Suppressor macrophage (primary cell): Measurements from ENCODE around the gene ATP12A.

Source experiments
- DNase-seq, 4 experiments: peaks; one replicate each; pipeline ENCODE4 v3.0.0-alpha.2; 2020 to 2022

ATP12A gene

GRCh38 chr13:24663586-24663985 lies 16.6 kb upstream of the ATP12A start:
- no peak for DNase-seq

- DNase-seq: no peak
These were observed 15.3 kb upstream of the ATP12A start for GRCh38 chr13:24664726-24665409.

GRCh38 chr13:24668511-24668910 lies 11.7 kb upstream of the ATP12A start:
- no peak for DNase-seq

- no peak for DNase-seq
These were observed 11.1 kb upstream of the ATP12A start for GRCh38 chr13:24668955-24669582.

GRCh38 chr13:24670174-24670573 lies 10.0 kb upstream of the ATP12A start:
- no peak for DNase-seq

GRCh38 chr13:24670961-24671381 lies 9.2 kb upstream of the ATP12A start:
- DNase-seq: peak; percentile 14 to 38 (median 32)

GRCh38 chr13:24671386-24672113 lies 8.7 kb upstream of the ATP12A start:
- DNase-seq: peak; percentile 54 to 70 (median 58)

GRCh38 chr13:24672141-24673132 lies 7.8 kb upstream of the ATP12A start:
- no peak for DNase-seq

GRCh38 chr13:24675806-24676570 lies 4.2 kb upstream of the ATP12A start:
- DNase-seq: peak in 2 of 4 experiments; percentile 13 to 46

GRCh38 chr13:24678151-24678550 lies 2.1 kb upstream of the ATP12A start:
- no peak for DNase-seq

- DNase-seq: no peak
These were observed 522 bp upstream of the ATP12A start for GRCh38 chr13:24679686-24680085.

GRCh38 chr13:24680921-24681604 lies 855 bp downstream of the ATP12A start:
- no peak for DNase-seq

GRCh38 chr13:24681930-24682329 lies 1.7 kb downstream of the ATP12A start:
- DNase-seq: no peak

- DNase-seq: no peak
These were observed 2.1 kb downstream of the ATP12A start for GRCh38 chr13:24682353-24682752.

GRCh38 chr13:24683351-24683750 lies 3.1 kb downstream of the ATP12A start:
- no peak for DNase-seq

GRCh38 chr13:24683838-24684599 lies 3.8 kb downstream of the ATP12A start:
- peak; percentile 40 to 70 (median 54) for DNase-seq

GRCh38 chr13:24684600-24684998 lies 4.4 kb downstream of the ATP12A start:
- DNase-seq: peak in 2 of 4 experiments; percentile 4 to 40

GRCh38 chr13:24685314-24685713 lies 5.1 kb downstream of the ATP12A start:
- DNase-seq: no peak

GRCh38 chr13:24687611-24688010 lies 7.4 kb downstream of the ATP12A start:
- DNase-seq: peak in 3 of 4 experiments; percentile 34 to 56 (median 40)

- DNase-seq: no peak
These were observed 7.9 kb downstream of the ATP12A start for GRCh38 chr13:24688111-24688510.
